PFSK-1 (cell line): ENCODE measurements around the gene TPRG1.

ENCODE experiments used
- FOXP2 ChIP-seq: optimal IDR thresholded peaks from 2 replicates; pipeline ENCODE3; 2011; ENCODE audit warnings: borderline replicate concordance, control low read depth, inconsistent platforms; ENCODE audit not compliant: insufficient read depth; ENCODE audit errors: extremely low read length, extremely low read depth
- POLR2AphosphoS5 ChIP-seq: IDR thresholded peaks from 2 replicates; pipeline ENCODE4 v1.6.1; 2012; ENCODE audit warnings: low read depth, mild to moderate bottlenecking, control low read depth, low read length, moderate library complexity
- SIN3A ChIP-seq: IDR thresholded peaks from 2 replicates; pipeline ENCODE4 v1.6.1; 2012; ENCODE audit warnings: mild to moderate bottlenecking, low read length, moderate library complexity, borderline replicate concordance; ENCODE audit not compliant: insufficient read depth
- TAF1 ChIP-seq: IDR thresholded peaks from 2 replicates; pipeline ENCODE4 v1.6.1; 2012; ENCODE audit warnings: low read length, control low read depth, borderline replicate concordance; ENCODE audit not compliant: insufficient read depth
- TF ChIP-seq, protein P1 (sequence below), 2 experiments: IDR thresholded peaks; 2 replicates each; pipeline versions ENCODE4 v1.6.1 to v1.8.0; 2011 to 2012; ENCODE audit warnings: low read depth in 2 of 2, low read length in 2 of 2, control low read depth in 1 of 2, inconsistent platforms in 1 of 2, mild to moderate bottlenecking in 1 of 2, moderate library complexity in 1 of 2; ENCODE audit not compliant: insufficient read depth in 1 of 2

Gene TPRG1

DNA sequence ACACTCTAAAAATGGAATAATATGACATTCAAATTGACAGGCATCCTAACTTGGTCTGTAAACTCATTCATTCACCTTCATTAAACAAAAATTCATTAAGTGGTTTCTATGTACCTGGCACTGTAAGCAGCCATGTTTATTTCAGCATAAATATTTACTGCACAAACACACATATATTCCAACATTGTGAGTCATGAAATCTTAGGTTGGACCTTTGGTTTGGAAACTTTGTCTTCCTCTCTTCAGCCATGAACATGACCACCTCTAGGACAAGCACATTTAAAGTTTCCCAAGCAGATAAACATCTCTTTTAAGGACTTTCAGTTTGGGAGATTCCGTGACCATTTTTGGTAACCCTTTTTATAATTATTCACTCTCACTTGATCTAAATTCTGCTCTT, 131.8 kb downstream of the TPRG1 start:
- TF ChIP-seq SIN3A, result no peak
- TF ChIP-seq FOXP2, result no peak
- no peak for TF ChIP-seq POLR2AphosphoS5
- TF ChIP-seq, protein P1, sequence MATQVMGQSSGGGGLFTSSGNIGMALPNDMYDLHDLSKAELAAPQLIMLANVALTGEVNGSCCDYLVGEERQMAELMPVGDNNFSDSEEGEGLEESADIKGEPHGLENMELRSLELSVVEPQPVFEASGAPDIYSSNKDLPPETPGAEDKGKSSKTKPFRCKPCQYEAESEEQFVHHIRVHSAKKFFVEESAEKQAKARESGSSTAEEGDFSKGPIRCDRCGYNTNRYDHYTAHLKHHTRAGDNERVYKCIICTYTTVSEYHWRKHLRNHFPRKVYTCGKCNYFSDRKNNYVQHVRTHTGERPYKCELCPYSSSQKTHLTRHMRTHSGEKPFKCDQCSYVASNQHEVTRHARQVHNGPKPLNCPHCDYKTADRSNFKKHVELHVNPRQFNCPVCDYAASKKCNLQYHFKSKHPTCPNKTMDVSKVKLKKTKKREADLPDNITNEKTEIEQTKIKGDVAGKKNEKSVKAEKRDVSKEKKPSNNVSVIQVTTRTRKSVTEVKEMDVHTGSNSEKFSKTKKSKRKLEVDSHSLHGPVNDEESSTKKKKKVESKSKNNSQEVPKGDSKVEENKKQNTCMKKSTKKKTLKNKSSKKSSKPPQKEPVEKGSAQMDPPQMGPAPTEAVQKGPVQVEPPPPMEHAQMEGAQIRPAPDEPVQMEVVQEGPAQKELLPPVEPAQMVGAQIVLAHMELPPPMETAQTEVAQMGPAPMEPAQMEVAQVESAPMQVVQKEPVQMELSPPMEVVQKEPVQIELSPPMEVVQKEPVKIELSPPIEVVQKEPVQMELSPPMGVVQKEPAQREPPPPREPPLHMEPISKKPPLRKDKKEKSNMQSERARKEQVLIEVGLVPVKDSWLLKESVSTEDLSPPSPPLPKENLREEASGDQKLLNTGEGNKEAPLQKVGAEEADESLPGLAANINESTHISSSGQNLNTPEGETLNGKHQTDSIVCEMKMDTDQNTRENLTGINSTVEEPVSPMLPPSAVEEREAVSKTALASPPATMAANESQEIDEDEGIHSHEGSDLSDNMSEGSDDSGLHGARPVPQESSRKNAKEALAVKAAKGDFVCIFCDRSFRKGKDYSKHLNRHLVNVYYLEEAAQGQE (IDR thresholded peaks at IDR 0.05; ENCODE audit: insufficient read depth in 1 of 2, low read depth in 2 of 2, low read length in 2 of 2), result no peak
- no peak for TF ChIP-seq TAF1

DNA sequence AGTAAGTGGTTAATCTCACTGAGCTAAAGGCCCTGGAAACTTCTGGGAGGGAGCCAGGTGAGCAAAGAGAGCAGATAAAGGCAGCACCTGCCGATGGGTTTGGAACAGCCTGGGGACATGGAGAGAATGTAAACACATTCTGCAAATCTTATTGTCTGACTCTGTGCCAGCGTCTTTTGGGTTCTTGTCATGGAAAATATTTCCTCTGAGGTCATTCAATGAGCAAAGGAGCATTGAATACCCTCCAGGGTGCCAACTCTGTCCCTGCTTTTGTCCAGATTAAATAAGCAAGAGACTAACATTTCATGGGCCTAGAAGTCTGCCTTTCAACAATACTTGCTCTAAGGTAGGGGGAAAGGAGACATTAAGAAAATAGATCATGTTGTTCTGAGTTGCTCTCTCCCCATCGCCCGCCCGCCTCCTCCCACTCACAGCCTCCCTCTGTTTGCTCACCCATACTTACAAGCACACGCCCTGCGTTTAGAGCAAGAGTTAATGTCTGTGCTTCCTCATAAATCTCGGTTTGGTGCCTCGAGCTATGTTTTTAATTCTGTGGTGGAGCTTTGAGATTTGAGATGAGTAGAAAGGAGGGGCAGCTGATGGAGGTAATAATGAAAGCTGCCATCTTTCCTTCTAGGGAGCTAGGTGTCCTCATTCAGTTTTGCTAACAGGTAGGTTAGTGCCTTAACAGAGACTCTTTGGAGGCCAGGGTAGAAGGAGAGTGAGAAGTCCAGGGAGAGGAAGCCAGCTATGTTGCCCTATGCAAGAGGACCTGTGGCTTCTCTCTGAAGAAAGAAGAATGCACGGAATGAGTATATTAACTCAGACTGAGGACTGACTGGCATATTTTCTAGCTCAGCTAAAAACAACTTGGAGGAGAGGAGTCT, 132.9 kb downstream of the TPRG1 start:
- TF ChIP-seq FOXP2, result no peak
- TF ChIP-seq SIN3A, result no peak
- TF ChIP-seq POLR2AphosphoS5, result no peak
- TF ChIP-seq, protein P1 (IDR thresholded peaks at IDR 0.05; ENCODE audit: insufficient read depth in 1 of 2, low read depth in 2 of 2, low read length in 2 of 2), result no peak
- no peak for TF ChIP-seq TAF1

DNA sequence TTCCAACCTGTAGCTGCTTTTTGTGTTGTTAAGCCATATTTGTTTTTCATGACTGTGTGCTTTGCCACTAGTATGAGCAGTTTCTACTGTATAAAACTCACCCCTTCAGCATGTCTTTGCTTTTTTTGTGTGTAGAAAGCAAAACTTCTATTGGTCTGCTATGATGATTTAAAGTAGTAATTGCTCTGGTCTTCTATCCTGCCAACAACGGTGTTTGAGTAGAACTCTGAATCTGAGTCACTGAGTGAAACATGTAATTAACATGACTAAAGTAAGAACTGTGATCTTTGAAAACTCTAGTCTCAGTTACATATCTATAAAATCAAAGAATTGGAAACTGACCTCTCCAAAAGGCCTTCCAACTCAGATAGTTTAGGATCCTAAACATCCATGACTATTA, 133.6 kb downstream of the TPRG1 start:
- TF ChIP-seq SIN3A (no peak), TAF1 (no peak), POLR2AphosphoS5 (no peak), FOXP2 (no peak)
- TF ChIP-seq, protein P1 (IDR thresholded peaks at IDR 0.05; ENCODE audit: insufficient read depth in 1 of 2, low read depth in 2 of 2, low read length in 2 of 2), result no peak

DNA sequence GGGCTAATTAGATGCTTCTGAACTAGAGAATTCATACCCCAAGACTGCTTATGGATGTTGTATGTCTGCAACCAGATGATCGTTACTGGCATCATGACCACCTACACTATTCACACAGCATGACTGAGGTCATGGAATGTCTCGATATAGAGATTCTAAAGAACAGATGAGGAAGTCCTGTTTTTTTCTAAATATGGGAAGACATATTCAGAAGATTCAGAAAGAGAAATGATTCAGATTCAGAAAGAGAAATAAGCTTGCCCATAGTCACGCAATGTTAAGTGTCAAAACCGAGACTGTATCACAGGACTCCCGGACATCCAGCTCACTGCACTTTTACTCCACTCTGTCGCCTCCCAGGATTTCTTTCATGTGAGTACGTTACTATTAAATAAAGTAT, 136.2 kb downstream of the TPRG1 start:
- TF ChIP-seq SIN3A, result no peak
- TF ChIP-seq POLR2AphosphoS5, result no peak
- TF ChIP-seq FOXP2, result no peak
- TF ChIP-seq, protein P1 (IDR thresholded peaks at IDR 0.05; ENCODE audit: insufficient read depth in 1 of 2, low read depth in 2 of 2, low read length in 2 of 2), result no peak
- no peak for TF ChIP-seq TAF1
